Fibroblast of the conjunctiva (primary cell): ENCODE measurements around the gene MCF2L.

Source experiments
- DNase-seq: peaks from one replicate; pipeline ENCODE4 v3.0.0-alpha.2; 2010; ENCODE audit warnings: low read depth

MCF2L gene

GRCh38 chr13:113084094-113084942, 115.3 kb downstream of the MCF2L start:
- no peak for DNase-seq

GRCh38 chr13:113084943-113085540, 116.0 kb downstream of the MCF2L start:
- DNase-seq = no peak

GRCh38 chr13:113086031-113086750, 117.2 kb downstream of the MCF2L start:
- no peak for DNase-seq

- DNase-seq = no peak
These were observed 118.2 kb downstream of the MCF2L start for GRCh38 chr13:113086991-113087922.

- no peak for DNase-seq
These were observed 119.1 kb downstream of the MCF2L start for GRCh38 chr13:113087923-113088690.

GRCh38 chr13:113088691-113089020, 119.6 kb downstream of the MCF2L start:
- no peak for DNase-seq

GRCh38 chr13:113089693-113090414, 120.8 kb downstream of the MCF2L start:
- DNase-seq = no peak

- DNase-seq = no peak
These were observed 121.4 kb downstream of the MCF2L start for GRCh38 chr13:113090415-113090770.

- no peak for DNase-seq
These were observed 121.8 kb downstream of the MCF2L start for GRCh38 chr13:113090806-113091205.

GRCh38 chr13:113091211-113091771, 122.3 kb downstream of the MCF2L start:
- DNase-seq = no peak

GRCh38 chr13:113091891-113092775, 123.1 kb downstream of the MCF2L start:
- DNase-seq = no peak

- no peak for DNase-seq
These were observed 124.0 kb downstream of the MCF2L start for GRCh38 chr13:113092776-113093579.

GRCh38 chr13:113093580-113094409, 124.8 kb downstream of the MCF2L start:
- no peak for DNase-seq

GRCh38 chr13:113094410-113094800, 125.4 kb downstream of the MCF2L start:
- no peak for DNase-seq

- no peak for DNase-seq
These were observed 126.4 kb downstream of the MCF2L start for GRCh38 chr13:113095146-113096051.

- DNase-seq = no peak
These were observed 127.2 kb downstream of the MCF2L start for GRCh38 chr13:113096052-113096744.
